A673 (cell line): Measurements from ENCODE around the gene ABCA7. TPM values are rescaled to one million over a fixed set of nuclear protein-coding genes. Genes with fewer than 3 reads are reported as not detected.

ENCODE experiments used
- BruUV-seq: library from RNA; stranded (reverse); fragments of 400-500 nt; replicated peaks from 2 replicates; lab custom pipeline; 2021; lab: Mats Ljungman, UMichigan
- CTCF ChIA-PET: fragments of 300-600 bp; sonication (Branson Sonifier 250); formaldehyde crosslinking; loops from one replicate; lab custom pipeline; 2022; ENCODE audit warnings: antibody characterized with exemption; lab: Charles Lee
- POLR2A ChIA-PET: fragments of 300-600 bp; sonication (Branson Sonifier 250); formaldehyde crosslinking; loops from one replicate; lab custom pipeline; 2022; ENCODE audit warnings: antibody characterized with exemption; ENCODE audit not compliant: low non-redundant PET; lab: Charles Lee
- DNase-seq: peaks from one replicate; pipeline ENCODE4 v3.0.0-alpha.2; 2015; ENCODE audit warnings: low spot score
- H3K27ac ChIP-seq: fragments of 200-600 bp; sonication (generic); 2 replicates; pipeline ENCODE4 v1.5.1; 2016; ENCODE audit warnings: mixed run types, low read depth, mild to moderate bottlenecking, mixed read lengths, antibody characterized with exemption, low read length; ENCODE audit not compliant: poor library complexity, severe bottlenecking
- H3K27me3 ChIP-seq: fragments of 200-600 bp; sonication (generic); replicated peaks from 2 replicates; pipeline ENCODE4 v1.6.1; 2017; ENCODE audit warnings: mixed run types, low read depth, mild to moderate bottlenecking, mixed read lengths, antibody characterized with exemption, low read length; ENCODE audit not compliant: insufficient read depth, poor library complexity
- H3K36me3 ChIP-seq: fragments of 200-600 bp; sonication (generic); 2 replicates; pipeline ENCODE4 v1.6.1; 2016; ENCODE audit warnings: mixed run types, mild to moderate bottlenecking, mixed read lengths, antibody characterized with exemption, low read length; ENCODE audit not compliant: insufficient read depth, poor library complexity, severe bottlenecking
- H3K4me1 ChIP-seq: fragments of 200-600 bp; sonication (generic); 2 replicates; pipeline ENCODE4 v1.6.1; 2017; ENCODE audit warnings: mixed run types, mild to moderate bottlenecking, mixed read lengths, antibody characterized with exemption, low read length; ENCODE audit not compliant: insufficient read depth, poor library complexity, severe bottlenecking
- H3K4me3 ChIP-seq: fragments of 200-600 bp; sonication (generic); 2 replicates; pipeline ENCODE4 v1.5.1; 2016; ENCODE audit warnings: low read depth, mixed run types, mild to moderate bottlenecking, mixed read lengths, low read length; ENCODE audit not compliant: poor library complexity, severe bottlenecking
- H3K9me3 ChIP-seq: fragments of 200-600 bp; sonication (generic); 2 replicates; pipeline ENCODE4 v1.6.1; 2016; ENCODE audit warnings: mixed run types, low read depth, mild to moderate bottlenecking, mixed read lengths, antibody characterized with exemption, low read length; ENCODE audit not compliant: poor library complexity, severe bottlenecking
- CTCF ChIP-seq: fragments of 300-800, 200-600 bp; sonication (generic); conservative IDR thresholded peaks from 2 replicates; pipeline ENCODE4 v1.5.1; 2017; ENCODE audit warnings: low read depth, mild to moderate bottlenecking, antibody characterized with exemption, low read length, moderate library complexity, mixed read lengths
- EZH2 ChIP-seq: fragments of 200-600 bp; sonication (generic); IDR thresholded peaks from 2 replicates; pipeline ENCODE4 v1.6.1; 2017; ENCODE audit warnings: borderline replicate concordance, low read depth, mild to moderate bottlenecking, mixed read lengths, antibody characterized with exemption, low read length; ENCODE audit not compliant: poor library complexity, severe bottlenecking
- intact Hi-C: fragments of 100-400 bp; cut with micrococcal nuclease; formaldehyde crosslinking; loops from one replicate; pipeline ENCODE4 v1.10.0; 2022; ENCODE audit not compliant: unreplicated experiment
- total RNA-seq: library from RNA; stranded (reverse); gene quantifications from 2 replicates; pipeline ENCODE4 v1.2.3, GENCODE V29; 2021

Gene ABCA7
- total RNA-seq, 1 experiment from 2014 or later, result 12.0 TPM

GRCh38 chr19:1110809-1111640 lies 71.1 kb downstream of the ABCA7 start:
- H3K27ac ChIP-seq, result no peak overlapping the region
- DNase-seq, result no peak
- no peak overlapping the region for H3K4me3 ChIP-seq
- no peak for TF ChIP-seq EZH2
- TF ChIP-seq CTCF, result no peak
- H3K36me3 ChIP-seq, result peaks cover 29% of the 10 kb centered on the region
- H3K4me1 ChIP-seq, result peaks cover 20% of the 10 kb centered on the region
- ChIA-PET CTCF (interaction anchor here (0.8 kb wide), 1 partner anchor 83 kb away, joined by 3 read pairs; no protein-coding TSS in a partner anchor), POLR2A (no interaction called here)
- H3K27me3 ChIP-seq, result no peaks in the 10 kb centered on the region
- no TSS peak for BruUV-seq
- intact Hi-C loops, result loop anchor here (5.0 kb wide), 2 partner anchors 66 to 81 kb away; no protein-coding TSS in a partner anchor
- H3K9me3 ChIP-seq, result no peaks in the 10 kb centered on the region

DNA sequence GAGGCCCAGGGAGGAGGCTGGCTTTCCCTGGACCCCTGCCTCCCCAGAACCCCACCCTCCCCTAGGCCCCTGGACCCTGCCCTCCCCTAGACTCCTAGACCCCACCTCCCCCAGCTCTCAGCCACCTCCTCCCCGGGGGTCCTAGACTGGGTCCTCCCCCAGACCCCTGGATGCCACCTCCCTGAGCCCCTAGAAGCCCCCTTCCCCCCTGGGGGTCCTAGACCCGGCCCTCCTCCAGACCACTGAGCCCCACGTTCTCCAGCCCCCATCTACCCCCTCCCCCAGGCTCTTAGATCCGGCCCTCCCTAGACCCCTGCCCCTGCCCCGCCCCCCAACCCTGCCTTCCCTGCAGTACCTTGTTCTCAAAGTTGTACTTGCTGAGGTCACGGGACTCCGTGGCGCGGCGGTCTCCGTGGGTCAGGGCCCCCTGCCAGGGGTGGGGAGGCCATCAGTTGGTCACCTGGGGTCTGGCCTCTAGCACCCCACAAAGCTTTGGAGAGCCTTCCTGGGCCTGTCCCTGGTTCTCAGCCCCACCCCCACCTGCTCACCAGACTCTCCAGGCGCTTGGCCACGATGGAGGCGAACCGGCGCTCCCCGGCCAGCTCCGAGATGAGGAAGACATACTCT lies 71.8 kb downstream of the ABCA7 start:
- H3K27me3 ChIP-seq, result no peaks in the 10 kb centered on the region
- H3K9me3 ChIP-seq, result no peaks in the 10 kb centered on the region
- no peak overlapping the region for H3K4me3 ChIP-seq
- TF ChIP-seq EZH2 (no peak), CTCF (no peak)
- H3K27ac ChIP-seq, result no peak overlapping the region
- ChIA-PET CTCF (interaction anchor here (0.6 to 0.7 kb wide), 3 partner anchors 47 to 275 kb away, joined by 3 to 6 read pairs (median 3); partner anchors contain the start of gene CBARP), POLR2A (interaction anchor here (0.6 kb wide), 1 partner anchor 37 kb away, joined by 6 read pairs; no protein-coding TSS in a partner anchor)
- H3K36me3 ChIP-seq, result peaks cover 27% of the 10 kb centered on the region
- intact Hi-C loops, result loop anchor here (5.0 kb wide), 2 partner anchors 66 to 81 kb away; no protein-coding TSS in a partner anchor
- H3K4me1 ChIP-seq, result peaks cover 15% of the 10 kb centered on the region
- no TSS peak for BruUV-seq
- DNase-seq, result no peak

DNA sequence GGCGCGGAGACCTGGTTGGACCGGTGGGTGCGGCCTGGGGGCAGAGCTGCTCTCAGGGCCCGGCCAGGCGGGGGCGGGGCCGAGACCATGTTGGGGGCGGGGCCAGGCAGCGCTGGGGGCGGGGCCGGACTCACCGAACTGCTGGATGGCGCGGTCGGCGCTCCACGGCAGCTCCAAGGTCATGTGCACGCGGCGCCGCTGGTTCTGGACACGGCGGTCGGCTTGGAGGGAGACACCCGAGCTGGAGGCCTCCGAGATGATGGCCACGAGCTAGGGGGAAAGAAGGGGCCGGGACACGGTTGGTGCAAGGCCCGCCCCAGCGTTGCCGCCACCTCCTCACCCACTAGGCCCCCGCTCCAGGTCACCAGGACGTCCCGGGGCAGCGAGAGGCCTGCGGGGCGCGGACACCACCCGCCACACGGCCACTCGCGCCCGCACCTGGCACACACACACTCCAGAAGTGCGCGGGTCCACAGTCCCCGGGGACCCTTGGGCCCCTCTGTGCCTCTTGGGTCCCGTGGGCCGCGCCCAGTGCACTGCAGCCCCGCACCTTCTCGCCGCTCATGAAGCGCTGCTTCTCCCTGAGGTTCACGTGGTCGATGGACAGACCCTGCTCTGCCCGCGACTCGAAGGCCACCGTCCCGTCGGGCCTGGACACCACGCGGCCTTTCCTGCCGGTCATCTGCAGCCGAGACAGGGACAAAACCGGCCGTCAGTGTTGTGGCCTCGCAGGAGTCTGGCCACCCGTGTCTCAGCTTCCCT lies 72.5 kb downstream of the ABCA7 start:
- TF ChIP-seq CTCF (no peak), EZH2 (no peak)
- no TSS peak for BruUV-seq
- Histone ChIP-seq H3K27me3 (no peaks in the 10 kb centered on the region), H3K27ac (peak overlapping the region; percentile 54), H3K4me1 (peaks cover 9% of the 10 kb centered on the region), H3K4me3 (no peak overlapping the region), H3K36me3 (peaks cover 27% of the 10 kb centered on the region), H3K9me3 (no peaks in the 10 kb centered on the region)
- POLR2A ChIA-PET, result interaction anchor here (0.6 kb wide), 1 partner anchor 37 kb away, joined by 6 read pairs; no protein-coding TSS in a partner anchor
- no peak for DNase-seq
- CTCF ChIA-PET, result interaction anchor here (0.6 to 1.4 kb wide), 5 partner anchors 11 to 276 kb away, joined by 3 to 6 read pairs (median 4); partner anchors contain the start of gene CBARP
- intact Hi-C loops, result loop anchor here (5.0 kb wide), 2 partner anchors 65 to 80 kb away; no protein-coding TSS in a partner anchor
